Measurements from ENCODE around the gene PLEK. TPM values are rescaled to one million over a fixed set of nuclear protein-coding genes. Genes with fewer than 3 reads are reported as not detected.

PLEK gene
- total RNA-seq, 1 donor from 2014 or later: not detected

GRCh38 chr2:68434981-68435380, 69.9 kb downstream of the PLEK start:
- no peak for TF ChIP-seq CTCF (IDR thresholded peaks at IDR 0.05; ENCODE audit: insufficient read depth, low read length, severe bottlenecking)
- Histone ChIP-seq H3K4me3 (ENCODE audit: low read depth, low read length) (no peak overlapping the region), H3K27me3 (ENCODE audit: control insufficient read depth, insufficient read depth, low read length) (no peaks in the 10 kb centered on the region), H3K36me3 (ENCODE audit: control insufficient read depth, insufficient read depth, low read length) (no peaks in the 10 kb centered on the region)
- DNase-seq (ENCODE audit: low read depth) (no peak), FAIRE-seq (no peak)

- H3K27me3 ChIP-seq (ENCODE audit: control insufficient read depth, insufficient read depth, low read length): no peaks in the 10 kb centered on the region
- FAIRE-seq: no peak
- H3K4me3 ChIP-seq (ENCODE audit: low read depth, low read length): no peak overlapping the region
- no peak for TF ChIP-seq CTCF (IDR thresholded peaks at IDR 0.05; ENCODE audit: insufficient read depth, low read length, severe bottlenecking)
- no peak for DNase-seq (ENCODE audit: low read depth)
- no peaks in the 10 kb centered on the region for H3K36me3 ChIP-seq (ENCODE audit: control insufficient read depth, insufficient read depth, low read length)
Observed at GRCh38 chr2:68435615-68436014, 70.5 kb downstream of the PLEK start.

- DNase-seq (ENCODE audit: low read depth) (no peak), FAIRE-seq (no peak)
- Histone ChIP-seq H3K36me3 (ENCODE audit: control insufficient read depth, insufficient read depth, low read length) (no peaks in the 10 kb centered on the region), H3K4me3 (ENCODE audit: low read depth, low read length) (no peak overlapping the region), H3K27me3 (ENCODE audit: control insufficient read depth, insufficient read depth, low read length) (no peaks in the 10 kb centered on the region)
- TF ChIP-seq CTCF (IDR thresholded peaks at IDR 0.05; ENCODE audit: insufficient read depth, low read length, severe bottlenecking): no peak
Observed at GRCh38 chr2:68436270-68436669, 71.2 kb downstream of the PLEK start.

- Histone ChIP-seq H3K36me3 (ENCODE audit: control insufficient read depth, insufficient read depth, low read length) (no peaks in the 10 kb centered on the region), H3K27me3 (ENCODE audit: control insufficient read depth, insufficient read depth, low read length) (no peaks in the 10 kb centered on the region), H3K4me3 (ENCODE audit: low read depth, low read length) (no peak overlapping the region)
- TF ChIP-seq CTCF (IDR thresholded peaks at IDR 0.05; ENCODE audit: insufficient read depth, low read length, severe bottlenecking): no peak
- no peak for FAIRE-seq
- DNase-seq (ENCODE audit: low read depth): no peak
Observed at GRCh38 chr2:68438455-68439303, 73.6 kb downstream of the PLEK start.

GRCh38 chr2:68441179-68441993, 76.3 kb downstream of the PLEK start:
- DNase-seq (ENCODE audit: low read depth) (peak; percentile 64), FAIRE-seq (peak; percentile 58)
- TF ChIP-seq CTCF (IDR thresholded peaks at IDR 0.05; ENCODE audit: insufficient read depth, low read length, severe bottlenecking): peak; percentile 84
- Histone ChIP-seq H3K36me3 (ENCODE audit: control insufficient read depth, insufficient read depth, low read length) (no peaks in the 10 kb centered on the region), H3K4me3 (ENCODE audit: low read depth, low read length) (no peak overlapping the region), H3K27me3 (ENCODE audit: control insufficient read depth, insufficient read depth, low read length) (no peaks in the 10 kb centered on the region)
